D341Med (cell line): ENCODE measurements around the gene RASA2.
"Not testable (repeated sequence)": the region's sequence is repeated elsewhere in the genome, so short reads cannot be mapped to it uniquely, and the experiment has no call there.

ENCODE experiments used
- DNase-seq: peaks from one replicate; pipeline ENCODE4 v3.0.0; 2012; ENCODE audit warnings: low spot score

Gene RASA2

DNA sequence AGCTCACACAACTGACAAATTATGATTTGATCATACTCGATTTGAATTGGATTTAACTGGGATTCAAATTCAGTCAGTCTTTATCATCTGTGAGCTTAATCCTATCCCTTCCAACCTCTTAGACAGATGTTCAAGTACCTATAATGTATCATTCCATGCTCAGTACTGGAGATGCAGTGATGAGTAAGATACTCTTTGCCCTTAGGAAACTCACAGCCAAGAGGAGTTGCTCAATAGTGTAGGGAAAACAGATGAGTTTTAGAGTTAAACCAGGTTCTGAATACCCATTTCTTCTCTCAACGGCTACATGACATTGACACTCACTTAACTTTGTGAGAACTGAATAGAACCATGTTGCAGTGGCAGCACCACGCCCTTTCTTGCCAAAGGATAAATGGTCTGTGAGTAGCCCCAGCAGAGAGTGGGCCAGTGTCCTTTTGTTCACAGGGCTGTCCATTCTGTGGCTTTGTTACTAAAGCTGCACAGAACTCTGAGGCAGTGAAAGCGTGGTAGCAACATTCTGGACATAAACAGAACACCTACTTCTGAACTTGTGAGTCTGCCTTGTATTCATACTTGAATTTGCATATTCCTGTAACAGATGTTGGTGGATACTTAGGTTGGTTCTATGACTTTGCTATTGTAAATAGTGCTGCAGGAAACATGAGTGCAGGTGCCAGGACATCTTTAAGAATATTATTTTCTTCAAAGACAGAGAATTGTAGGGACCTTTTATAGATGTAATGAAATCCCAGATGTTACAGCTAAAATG is 91.6 kb downstream of the RASA2 start:
- no peak for DNase-seq

DNA sequence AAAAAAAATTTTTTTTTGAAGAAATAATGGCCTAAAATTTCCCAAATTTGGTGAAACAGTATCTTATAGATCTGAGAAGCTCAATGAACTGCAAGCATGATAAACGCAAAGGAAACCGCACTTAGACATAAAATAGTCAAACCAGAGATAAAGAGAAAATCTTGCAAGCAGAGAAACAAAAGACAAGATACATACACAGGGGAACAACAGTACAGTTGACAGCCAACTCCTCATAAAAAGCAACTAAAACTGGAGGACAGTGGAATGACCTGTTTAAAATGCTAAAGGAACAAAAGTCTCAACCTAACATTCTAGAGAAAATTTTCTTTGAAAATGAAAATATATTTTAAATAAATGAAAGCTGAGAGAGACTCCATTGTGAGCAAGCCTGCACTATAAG is 107.5 kb downstream of the RASA2 start:
- no peak for DNase-seq

DNA sequence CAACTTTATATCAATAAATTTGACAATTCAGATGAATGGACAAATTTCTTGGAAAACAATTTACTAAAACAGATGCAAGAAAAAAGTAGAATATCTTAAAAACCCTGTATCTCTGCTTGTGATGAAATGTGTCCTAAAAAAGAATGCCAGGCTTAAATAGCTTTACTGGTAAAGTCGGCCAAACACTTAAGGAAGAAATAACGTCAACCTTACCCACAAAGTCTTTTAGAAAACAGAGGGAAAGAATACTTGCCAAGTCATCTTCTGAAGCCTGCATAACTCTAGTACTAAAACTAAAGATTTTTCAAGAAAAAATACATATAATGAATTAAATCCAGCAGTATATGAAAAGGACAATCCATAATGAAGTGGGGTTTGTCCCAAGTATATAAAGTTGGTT is 111.1 kb downstream of the RASA2 start:
- DNase-seq, result no peak

DNA sequence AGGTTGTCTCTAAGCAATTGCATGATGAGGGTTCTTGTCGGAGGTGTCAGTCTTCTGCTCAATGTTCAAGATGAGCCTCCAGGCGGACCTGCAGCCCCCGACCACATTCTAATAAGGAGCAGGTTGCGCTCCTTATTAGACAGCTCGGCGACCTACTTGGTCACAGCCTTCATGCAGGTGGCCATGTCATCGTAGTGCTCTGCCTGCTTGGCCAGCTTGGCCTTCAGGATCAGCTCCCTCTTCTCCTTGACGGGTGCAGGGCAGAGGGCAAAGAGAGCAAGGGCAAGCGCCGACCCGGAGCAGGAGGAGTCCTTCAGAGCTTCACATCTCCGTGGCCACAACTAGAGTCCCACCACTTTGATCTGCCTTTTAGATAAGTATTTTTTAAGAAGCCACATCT is 113.5 kb downstream of the RASA2 start:
- DNase-seq, result no peak

DNA sequence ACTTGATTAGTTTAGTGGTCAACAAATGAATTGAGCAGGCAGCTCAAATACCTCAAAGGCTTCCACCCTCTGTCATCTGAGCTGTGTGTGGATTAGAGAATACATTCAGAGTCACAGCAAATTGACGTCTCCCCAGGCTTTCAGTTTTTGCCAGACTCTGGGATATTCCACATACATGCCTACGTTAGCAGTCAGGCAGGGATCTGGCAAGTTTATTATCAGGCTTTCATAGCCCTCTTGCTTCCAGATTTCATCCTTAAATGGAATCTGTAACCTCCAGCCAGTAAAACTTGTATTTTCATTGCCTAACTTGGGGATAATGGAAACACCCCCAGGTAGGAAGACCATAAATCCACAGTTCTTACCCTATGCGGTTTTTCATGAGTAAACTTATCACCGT is 115.9 kb downstream of the RASA2 start:
- no peak for DNase-seq

DNA sequence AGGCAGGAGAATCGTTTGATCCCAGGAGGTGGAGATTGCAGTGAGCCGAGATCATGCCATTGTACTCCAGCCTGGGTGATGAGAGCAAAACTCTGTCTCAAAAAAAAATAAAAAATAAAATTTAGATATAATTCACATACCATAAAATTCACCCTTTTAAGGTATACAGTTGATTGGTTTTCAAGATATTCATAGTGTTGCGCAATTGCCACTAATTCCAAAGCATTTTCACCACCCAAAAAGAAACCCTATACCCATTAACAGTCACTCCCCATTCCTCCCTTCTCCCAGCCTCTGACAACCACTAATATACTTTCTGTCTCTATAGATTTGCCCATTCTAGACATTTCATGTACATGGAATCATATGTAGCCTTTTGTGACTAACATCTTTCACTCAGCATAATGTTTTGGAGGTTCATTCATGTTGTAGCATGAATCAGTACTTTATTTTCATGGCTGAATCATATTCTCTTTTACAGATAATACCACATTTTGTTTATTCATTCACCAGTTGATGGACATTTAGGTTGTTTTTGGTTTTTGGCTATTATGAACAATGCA is 116.7 kb downstream of the RASA2 start:
- no peak for DNase-seq

DNA sequence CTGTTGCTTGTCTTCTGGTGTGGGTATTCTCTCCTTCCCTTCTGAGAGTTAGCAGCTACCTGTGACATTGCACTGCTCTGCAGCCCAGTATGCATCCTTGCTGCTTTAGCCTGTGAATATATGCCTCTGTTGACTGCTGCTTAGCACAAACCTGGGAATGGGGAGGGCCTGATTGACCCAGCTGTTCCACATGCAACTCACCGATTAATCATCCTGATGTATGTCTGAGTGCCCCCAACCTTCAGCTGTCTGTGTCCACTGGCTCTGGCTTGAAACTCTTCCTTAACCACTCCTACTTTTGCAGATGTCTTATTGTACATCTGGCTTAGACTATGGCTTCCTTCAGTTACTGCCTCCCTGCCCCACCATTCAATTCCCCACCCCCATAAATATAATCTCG is 119.1 kb downstream of the RASA2 start:
- no peak for DNase-seq

DNA sequence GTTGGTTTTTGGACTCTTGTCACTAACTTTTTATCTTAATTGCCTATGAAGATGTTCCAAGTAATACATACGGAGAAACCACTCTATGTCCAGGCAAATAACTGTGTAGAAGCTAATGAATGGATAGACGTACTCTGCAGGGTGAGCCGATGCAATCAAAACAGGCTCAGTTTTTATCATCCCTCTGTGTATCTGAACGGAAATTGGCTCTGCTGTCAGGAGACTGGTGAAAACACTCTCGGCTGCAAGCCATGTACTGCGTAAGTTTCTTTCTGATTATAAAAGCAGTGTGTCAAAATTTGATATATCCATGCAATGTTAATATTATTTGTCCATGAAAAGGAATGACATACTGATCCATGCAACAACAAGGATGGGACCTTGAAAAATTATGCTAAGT is 121.6 kb downstream of the RASA2 start:
- no peak for DNase-seq

DNA sequence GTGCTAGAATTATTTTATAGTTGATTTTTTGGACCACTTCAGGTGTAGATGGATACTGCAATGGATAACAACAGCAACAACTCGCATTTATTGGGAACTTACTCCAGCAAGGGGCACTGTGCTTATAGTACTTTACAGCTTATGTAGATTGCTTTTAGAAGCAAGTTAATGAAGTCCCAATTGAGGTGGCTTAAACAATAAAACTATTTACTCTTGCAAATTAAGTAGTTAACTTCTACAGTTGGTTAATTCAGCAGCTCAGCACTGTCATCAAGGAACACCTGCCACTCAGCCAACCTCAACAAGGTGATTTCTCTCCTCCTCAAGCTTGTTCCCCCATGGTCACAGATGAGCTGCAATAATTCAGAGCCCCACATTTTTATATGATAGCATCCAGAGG is 124.1 kb downstream of the RASA2 start:
- no peak for DNase-seq

DNA sequence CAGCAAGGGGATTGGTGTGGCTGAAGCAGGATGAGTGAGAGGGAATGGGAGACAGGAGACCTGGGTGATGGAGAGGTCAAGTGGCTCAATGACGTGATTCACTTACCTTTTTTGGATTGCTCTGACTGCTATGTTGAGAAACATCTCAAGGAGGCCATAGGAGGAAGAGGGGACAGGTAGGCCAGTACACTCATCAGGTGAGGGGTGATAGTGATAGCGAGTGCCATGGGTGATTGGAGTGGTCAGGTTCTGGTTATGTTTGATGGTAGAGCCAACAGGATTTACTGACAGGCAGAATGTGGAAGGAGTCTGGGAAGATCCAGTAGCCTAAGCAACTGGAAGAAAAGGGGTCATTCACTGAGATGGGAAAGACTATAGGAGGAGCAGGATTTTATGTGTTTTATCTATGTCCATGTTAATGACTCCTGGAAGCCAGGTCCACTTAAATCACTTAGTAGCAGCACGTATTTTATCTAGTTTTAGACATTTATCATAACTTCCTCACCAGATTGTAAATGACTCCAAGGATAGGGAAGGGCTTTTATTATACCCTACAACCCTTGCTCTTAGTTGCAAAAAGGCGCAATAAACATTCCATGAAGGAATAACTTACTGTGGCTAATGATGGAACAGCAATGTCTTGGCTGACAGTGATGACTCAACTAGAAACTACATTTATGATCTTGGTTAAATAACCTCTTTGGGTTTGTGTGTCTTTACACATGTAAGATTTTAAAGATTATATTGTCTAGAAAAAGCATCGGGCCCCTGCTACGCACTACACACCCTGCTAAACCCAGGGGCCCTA is 131.5 kb downstream of the RASA2 start:
- no peak for DNase-seq

DNA sequence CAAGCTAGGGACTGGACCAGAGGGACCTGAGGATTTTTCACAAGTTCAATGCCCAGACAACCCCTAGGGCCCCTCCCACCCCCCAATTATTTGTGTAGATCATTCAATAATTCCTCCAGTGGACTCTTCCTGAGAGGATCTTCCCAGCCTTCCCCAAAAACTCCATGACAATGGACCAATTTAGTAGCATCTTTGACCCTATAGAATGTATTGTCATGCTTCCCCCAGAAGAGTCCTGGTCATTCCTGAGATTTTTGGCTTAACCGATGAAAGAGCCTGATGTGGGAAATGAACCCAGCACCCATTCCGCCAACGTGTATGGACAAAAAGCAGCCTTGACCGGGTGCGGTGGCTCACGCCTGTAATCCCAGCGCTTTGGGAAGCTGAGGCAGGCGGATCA is 132.1 kb downstream of the RASA2 start:
- no peak for DNase-seq

DNA sequence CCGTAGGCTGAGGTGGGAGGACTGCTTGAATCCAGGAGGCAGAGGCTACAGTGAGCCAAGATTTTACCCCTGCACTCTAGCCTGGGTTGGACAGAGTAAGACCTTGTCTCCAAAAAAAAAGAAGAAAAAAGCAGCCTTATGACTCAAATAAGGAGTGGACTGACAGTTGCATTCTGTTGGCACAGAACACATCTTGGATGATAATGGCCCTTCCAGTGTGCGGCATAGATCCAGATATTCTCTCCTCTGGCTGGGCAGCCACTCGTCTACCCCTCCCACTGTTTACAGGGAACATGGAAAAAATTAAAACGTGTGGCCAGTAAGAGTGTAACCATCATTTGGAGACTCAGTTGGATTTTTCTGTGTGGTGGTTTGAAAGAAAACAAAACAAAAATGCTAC is 132.6 kb downstream of the RASA2 start:
- no peak for DNase-seq

DNA sequence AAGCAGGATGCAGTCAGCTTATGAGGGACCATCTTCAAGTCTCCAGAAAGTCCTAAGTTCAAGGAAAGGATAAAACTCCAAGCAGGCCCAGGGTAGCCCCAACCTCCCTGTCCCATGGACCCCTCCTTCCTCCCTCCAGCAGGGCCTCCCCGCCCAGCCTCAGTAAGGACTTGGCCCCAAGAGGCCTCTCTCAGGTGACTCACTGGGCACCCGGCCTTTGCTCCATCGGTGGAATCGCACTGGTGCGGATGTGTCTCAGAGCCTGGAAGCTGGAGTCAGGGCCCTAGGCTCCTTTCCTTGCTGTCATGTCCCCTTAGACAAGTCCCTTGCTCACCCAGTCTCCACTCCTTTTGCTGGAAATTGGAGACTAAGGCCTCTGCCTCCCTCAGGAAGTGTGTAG is 136.9 kb downstream of the RASA2 start:
- DNase-seq, result no peak

DNA sequence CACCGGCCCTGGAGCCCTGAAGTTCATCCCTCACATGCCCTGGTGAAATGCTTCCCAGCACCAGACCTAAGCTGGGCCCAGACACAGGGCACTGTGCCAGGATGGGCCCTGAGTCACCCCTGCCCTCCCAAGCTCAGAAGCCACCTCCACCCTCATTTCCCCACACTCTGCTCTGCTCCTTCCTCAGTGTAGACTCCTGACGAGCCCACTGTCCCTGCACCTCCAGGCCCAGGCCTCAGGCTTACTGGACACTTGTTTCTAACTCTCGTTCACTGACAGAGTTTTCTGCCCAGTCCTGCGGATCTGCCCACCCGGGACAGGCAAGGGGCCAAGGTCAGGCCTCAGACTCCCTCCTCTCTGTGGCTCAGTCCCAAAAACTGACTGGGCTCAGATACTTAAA is 138.7 kb downstream of the RASA2 start:
- no peak for DNase-seq

DNA sequence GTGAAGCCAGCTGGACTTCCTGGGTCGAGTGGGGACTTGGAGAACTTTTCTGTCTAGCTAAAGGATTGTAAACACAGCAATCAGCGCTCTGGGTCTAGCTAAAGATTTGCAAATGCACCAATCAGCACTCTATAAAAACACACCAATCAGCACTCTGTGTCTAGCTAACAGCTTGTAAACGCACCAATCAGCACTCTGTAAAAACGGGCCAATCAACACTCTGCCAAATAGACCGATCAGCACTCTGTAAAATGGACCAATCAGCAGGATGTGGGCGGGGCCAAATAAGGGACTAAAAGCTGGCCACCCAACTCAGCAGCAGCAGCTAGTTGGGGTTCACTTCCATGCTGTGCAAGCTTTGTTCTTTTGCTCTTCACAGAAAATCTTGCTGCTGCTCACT is 141.5 kb downstream of the RASA2 start:
- DNase-seq, result not testable (repeated sequence)

DNA sequence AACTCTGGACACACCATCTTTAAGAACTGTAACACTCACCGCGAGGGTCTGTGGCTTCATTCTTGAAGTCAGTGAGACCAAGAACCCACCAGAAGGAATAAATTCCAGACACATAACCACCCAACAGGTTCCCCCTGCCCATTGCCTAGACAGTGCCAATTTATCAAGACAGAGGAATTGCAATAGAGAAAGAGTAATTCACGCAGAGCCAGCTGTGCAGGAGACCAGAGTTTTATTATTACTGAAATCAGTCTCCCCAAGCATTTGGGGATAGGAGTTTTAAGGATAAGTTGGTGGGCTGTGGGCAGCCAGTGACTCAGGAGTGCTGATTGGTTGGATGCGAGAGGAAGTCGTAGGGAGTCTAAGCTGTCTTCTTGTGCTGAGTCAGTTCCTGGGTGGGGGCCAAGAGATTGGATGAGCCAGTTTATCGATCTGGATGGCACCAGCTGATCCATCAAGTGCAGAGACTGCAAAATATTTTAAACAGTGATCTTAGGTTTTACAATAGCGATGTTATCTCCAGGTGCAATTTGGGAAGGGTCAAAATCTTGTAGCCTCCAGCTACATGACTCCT is 142.1 kb downstream of the RASA2 start:
- DNase-seq, result not testable (repeated sequence)

DNA sequence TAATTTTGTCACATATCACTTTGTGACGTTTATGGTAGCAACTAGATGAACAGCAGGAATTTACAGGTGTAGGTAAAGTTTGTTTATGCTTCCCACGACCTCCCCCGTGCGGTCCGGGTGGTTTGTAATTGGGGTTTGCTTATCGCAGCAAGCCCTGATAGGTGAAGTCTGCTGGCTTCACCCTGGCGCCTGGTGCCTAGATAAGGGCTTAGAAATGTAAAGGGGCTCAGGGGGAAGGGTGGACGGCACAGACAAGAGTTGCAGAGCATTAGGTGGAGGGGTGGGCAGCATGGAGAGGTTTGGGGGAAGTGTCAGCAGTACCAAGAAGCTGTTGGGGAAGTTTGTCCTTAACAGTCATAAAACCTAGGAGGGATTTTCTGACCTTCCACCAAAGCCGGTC is 143.1 kb downstream of the RASA2 start:
- no peak for DNase-seq

DNA sequence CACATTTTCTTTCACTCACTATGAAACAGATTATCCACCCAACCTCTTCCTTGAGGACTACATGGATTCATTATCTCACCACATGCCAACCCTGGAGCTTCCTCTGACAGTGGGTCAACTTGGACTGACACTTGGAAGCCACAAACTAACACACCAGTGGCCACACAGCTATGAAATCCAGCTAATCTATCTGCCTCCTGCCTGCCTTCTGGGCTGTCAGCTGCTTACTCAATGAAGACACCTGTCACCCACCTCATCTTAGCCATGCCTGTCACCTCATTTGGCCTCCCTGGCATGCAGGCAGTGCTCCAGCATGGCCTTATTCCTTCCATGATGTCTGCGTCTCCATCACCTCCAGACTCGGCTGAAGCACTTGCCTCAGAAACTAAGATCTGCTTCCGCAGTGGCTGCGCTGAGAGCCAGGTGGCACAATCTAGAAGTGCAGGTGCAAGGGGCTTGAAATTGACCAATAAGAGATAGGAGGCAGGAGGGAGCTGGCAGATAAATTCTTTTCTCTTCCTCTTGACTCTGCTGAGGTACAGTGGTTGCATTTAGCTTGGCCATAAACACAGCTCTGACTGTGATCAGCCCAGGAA is 146.1 kb downstream of the RASA2 start:
- DNase-seq, result no peak

DNA sequence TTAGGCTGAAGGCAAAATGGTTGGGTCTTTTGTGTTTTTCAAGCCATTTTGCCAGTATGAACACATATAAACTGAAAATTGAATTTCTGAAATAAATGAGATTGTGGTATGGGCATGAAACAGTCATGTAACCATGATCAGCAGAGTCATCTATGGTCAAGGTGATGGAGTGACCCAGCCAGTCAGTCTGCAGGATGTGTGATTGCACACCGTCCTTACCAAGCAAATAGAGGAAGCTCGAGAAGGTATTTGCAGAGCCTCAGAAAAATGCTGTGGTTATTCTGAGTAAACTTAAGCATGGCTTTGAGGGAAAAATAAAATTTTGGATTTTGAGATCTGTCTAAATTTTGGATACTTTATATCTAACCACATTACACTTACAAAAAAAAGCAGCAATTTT is 155.4 kb downstream of the RASA2 start:
- no peak for DNase-seq

DNA sequence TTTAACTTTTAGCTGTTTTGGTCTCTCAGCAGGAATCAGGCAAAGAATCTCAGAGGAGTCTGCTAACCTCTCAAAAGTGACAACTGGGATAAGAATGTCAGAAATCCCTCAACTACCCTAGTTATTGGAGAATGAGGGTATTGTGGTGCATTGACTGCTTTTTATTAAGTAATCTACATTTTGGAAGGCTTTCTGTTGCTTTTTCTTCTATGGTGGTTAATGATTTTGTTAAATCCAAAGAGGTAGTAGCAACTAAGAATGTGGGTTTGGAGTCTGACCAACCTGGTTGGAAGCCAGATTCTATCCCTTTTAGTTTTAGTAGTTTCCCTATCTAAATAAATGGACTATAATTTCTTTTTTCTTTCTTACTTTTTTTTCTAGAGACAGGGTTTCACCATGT is 156.6 kb downstream of the RASA2 start:
- DNase-seq, result no peak

DNA sequence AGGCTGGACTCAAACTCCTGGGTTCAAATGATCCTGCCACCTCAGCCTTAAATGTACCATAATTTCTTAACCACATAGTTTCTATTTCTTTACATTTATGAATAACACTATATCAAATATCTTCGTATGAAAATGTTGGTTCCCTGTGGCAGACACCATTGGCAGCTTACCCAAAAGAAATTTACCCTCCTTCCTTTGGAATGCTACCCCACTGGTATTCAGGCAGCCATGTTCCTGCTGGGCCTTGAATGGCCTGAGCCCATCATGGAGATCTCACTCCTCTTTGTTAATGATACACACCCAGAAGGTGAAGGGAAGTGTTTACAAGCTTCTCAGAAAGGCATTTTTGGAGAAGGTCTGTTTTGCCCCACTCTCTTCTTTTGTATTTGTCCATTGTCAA is 157.0 kb downstream of the RASA2 start:
- no peak for DNase-seq

DNA sequence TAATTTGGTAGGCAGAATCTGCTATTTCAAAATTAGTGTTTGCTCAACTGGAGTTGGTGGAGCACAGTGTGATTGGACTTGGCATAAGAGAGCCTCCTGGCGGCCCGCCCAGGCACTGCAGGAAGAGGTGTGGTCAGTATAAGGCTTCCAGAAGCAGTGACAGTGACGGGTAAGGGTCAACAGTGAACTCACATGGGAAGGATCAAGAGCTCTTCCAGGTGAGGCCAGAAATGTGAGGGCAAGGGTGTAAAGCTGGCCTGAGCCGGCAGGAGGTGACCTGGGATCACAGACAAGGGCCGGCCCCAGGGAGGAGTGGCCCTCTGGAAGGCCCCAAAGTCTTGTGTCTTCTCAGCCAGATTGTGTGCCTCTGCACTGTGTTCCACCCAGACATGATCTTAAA is 158.1 kb downstream of the RASA2 start:
- DNase-seq, result peak; percentile 55
